ENCODE measurements around the gene MRPS27. TPM values are rescaled to one million over a fixed set of nuclear protein-coding genes. Genes with fewer than 3 reads are reported as not detected.
A peak's percentile ranks its signal among the peaks of the same experiment; 100 is the strongest.

Gene MRPS27
- total and polyA plus RNA-seq, 8 donors: 9.4 to 28.0 (median 20.6) TPM

- Histone ChIP-seq H3K4me1 (no peaks in the 10 kb centered on the region), H3K27ac (no peak overlapping the region)
Observed at GRCh38 chr5:72183101-72183520, 136.9 kb downstream of the MRPS27 start.

GRCh38 chr5:72182686-72183085 is 137.4 kb downstream of the MRPS27 start:
- 77 to 86% methylated on average over 7 of the region's 7 CpGs for WGBS, 2 donors
- no peak for FAIRE-seq

More at GRCh38 chr5:72183101-72183520, 136.9 kb downstream of the MRPS27 start:
- no peak for TF ChIP-seq CTCF (IDR thresholded peaks at IDR 0.05)
- no peak overlapping the region for H3K4me3 ChIP-seq
- intact Hi-C loops (cut with DNase I): no loop called here
- WGBS, 2 donors: 71 to 82% methylated on average over 7 of the region's 7 CpGs
- DNase-seq (no peak), ATAC-seq (no peak), FAIRE-seq (no peak)
- no peaks in the 10 kb centered on the region for H3K27me3 ChIP-seq
- H3K9me3 ChIP-seq: no peaks in the 10 kb centered on the region
- H3K36me3 ChIP-seq: no peaks in the 10 kb centered on the region

GRCh38 chr5:72180925-72181324 is 139.1 kb downstream of the MRPS27 start:
- intact Hi-C loops (cut with DNase I): no loop called here
- no peak overlapping the region for H3K4me3 ChIP-seq
- H3K4me1 ChIP-seq: no peaks in the 10 kb centered on the region
- ATAC-seq (no peak), FAIRE-seq (no peak), DNase-seq (no peak)
- no peaks in the 10 kb centered on the region for H3K27me3 ChIP-seq
- no peaks in the 10 kb centered on the region for H3K9me3 ChIP-seq
- H3K27ac ChIP-seq: no peak overlapping the region
- H3K36me3 ChIP-seq: no peaks in the 10 kb centered on the region
- TF ChIP-seq CTCF (IDR thresholded peaks at IDR 0.05): no peak
- WGBS, 2 donors: 66 to 75% methylated on average over 4 of the region's 4 CpGs

More at GRCh38 chr5:72182686-72183085, 137.4 kb downstream of the MRPS27 start:
- intact Hi-C loops (cut with DNase I): no loop called here
- no peak for ATAC-seq
- Histone ChIP-seq H3K27ac (no peak overlapping the region), H3K9me3 (no peaks in the 10 kb centered on the region), H3K4me3 (no peak overlapping the region), H3K4me1 (no peaks in the 10 kb centered on the region), H3K27me3 (no peaks in the 10 kb centered on the region), H3K36me3 (no peaks in the 10 kb centered on the region)
- DNase-seq: no peak
- no peak for TF ChIP-seq CTCF (IDR thresholded peaks at IDR 0.05)

- intact Hi-C loops (cut with DNase I): no loop called here
- H3K36me3 ChIP-seq: no peaks in the 10 kb centered on the region
- no peak overlapping the region for H3K4me3 ChIP-seq
- H3K4me1 ChIP-seq: no peaks in the 10 kb centered on the region
- no peaks in the 10 kb centered on the region for H3K27me3 ChIP-seq
- DNase-seq: no peak
- peak in 2 of 4 donors; percentile 22 to 40 for ATAC-seq
- WGBS, 2 donors: 64 to 75% methylated on average over 11 of the region's 11 CpGs
- no peak for TF ChIP-seq CTCF (IDR thresholded peaks at IDR 0.05)
- H3K9me3 ChIP-seq: no peaks in the 10 kb centered on the region
- H3K27ac ChIP-seq: no peak overlapping the region
- FAIRE-seq: no peak
Observed at GRCh38 chr5:72179816-72180440, 140.1 kb downstream of the MRPS27 start.

GRCh38 chr5:72179028-72179815 is 140.8 kb downstream of the MRPS27 start:
- H3K27ac ChIP-seq: no peak overlapping the region
- intact Hi-C loops (cut with DNase I): no loop called here
- no peak for FAIRE-seq

More at GRCh38 chr5:72179028-72179815, 140.8 kb downstream of the MRPS27 start:
- WGBS, 2 donors: 48 to 50% methylated on average over 29 of the region's 29 CpGs
- no peak for TF ChIP-seq CTCF (IDR thresholded peaks at IDR 0.05)
- Histone ChIP-seq H3K27me3 (no peaks in the 10 kb centered on the region), H3K4me1 (no peaks in the 10 kb centered on the region), H3K36me3 (no peaks in the 10 kb centered on the region), H3K4me3 (no peak overlapping the region), H3K9me3 (no peaks in the 10 kb centered on the region)
- peak in 4 of 6 donors; percentile 26 to 48 (median 37) for DNase-seq
- peak; percentile 46 to 84 (median 72) for ATAC-seq
